ENCODE data around the gene OR8D2. TPM values are rescaled to one million over a fixed set of nuclear protein-coding genes. Genes with fewer than 3 reads are reported as not detected.

The OR8D2 gene
- total and polyA plus RNA-seq, 2 of the 4 experiments (the other 2 are of a cell fraction) = not detected

GRCh38 chr11:124307093-124307492 is 12.9 kb downstream of the OR8D2 start:
- in situ Hi-C loops (cut with MboI; ENCODE audit: low sequenced_read_pairs) (no loop called here), intact Hi-C loops (cut with micrococcal nuclease) (no loop called here), dilution Hi-C loops (cut with HindIII; ENCODE audit: low sequenced_read_pairs, unreplicated experiment) (no loop called here)
- Histone ChIP-seq H3K27ac (ENCODE audit: insufficient read depth, low read length) (no peak overlapping the region), H3K14ac (replicated peaks; ENCODE audit: low read depth, low read length) (no peak overlapping the region), H2BK20ac (ENCODE audit: low read depth, low read length) (no peak overlapping the region), H2BK15ac (ENCODE audit: low read depth, low read length) (no peak overlapping the region), H2BK120ac (ENCODE audit: low read depth, low read length) (no peak overlapping the region), H3K4me1 (ENCODE audit: control insufficient read depth, insufficient read depth, low read length) (peaks cover 3% of the 10 kb centered on the region; the same call in 1 of the 2 replicates), H4K5ac (ENCODE audit: low read depth, low read length) (peak overlapping the region; percentile 31; the same call in 1 of the 2 replicates), H3K36me3 (ENCODE audit: control insufficient read depth, insufficient read depth, low read length) (no peaks in the 10 kb centered on the region), H3K4me3 (ENCODE audit: insufficient read depth, low read depth, low read length) (no peak overlapping the region), H3K4ac (ENCODE audit: low read depth, low read length) (no peak overlapping the region), H3K9me1 (ENCODE audit: insufficient read depth, low read length) (no peaks in the 10 kb centered on the region), H2AK5ac (ENCODE audit: low read depth, low read length) (no peak overlapping the region), H2AK9ac (replicated peaks; ENCODE audit: low read depth, low read length, poor library complexity) (no peak overlapping the region), H3K9ac (ENCODE audit: low read depth, low read length) (no peak overlapping the region), H2AFZ (replicated peaks; ENCODE audit: low read length, poor library complexity) (no peak overlapping the region), H3K9me3 (ENCODE audit: control insufficient read depth, insufficient read depth, low read length) (no peaks in the 10 kb centered on the region), H3K56ac (ENCODE audit: extremely low read depth, insufficient read depth, low read length) (no peak overlapping the region), H3K79me1 (ENCODE audit: low read depth in 1 of 2, low read length in 2 of 2) (no peaks in the 10 kb centered on the region), H4K8ac (ENCODE audit: low read depth in 2 of 2, low read length in 2 of 2) (no peak overlapping the region; a peak in 1 of 4 replicates), H2BK5ac (ENCODE audit: low read depth, low read length, poor library complexity, severe bottlenecking) (no peak overlapping the region), H4K20me1 (ENCODE audit: insufficient read depth, low read length) (no peaks in the 10 kb centered on the region), H3K4me2 (ENCODE audit: low read depth, low read length) (no peak overlapping the region), H3K18ac (ENCODE audit: low read depth, low read length) (peak overlapping the region; percentile 35; the same call in 1 of the 2 replicates), H3K23ac (ENCODE audit: low read depth, low read length) (no peak overlapping the region), H4K91ac (ENCODE audit: insufficient read depth, low read depth, low read length) (no peak overlapping the region), H3K27me3 (ENCODE audit: control insufficient read depth, insufficient read depth, low read length) (no peaks in the 10 kb centered on the region)
- DNase-seq (no peak), ATAC-seq (ENCODE audit: low read depth) (peak; percentile 54)
- POLR2A ChIA-PET (ENCODE audit: unreplicated experiment) = no interaction called here
- no TSS peak for BruUV-seq (replicated peaks)
- CTCF ChIA-PET = interaction anchor here (1.0 to 1.5 kb wide), 2 partner anchors 16 to 230 kb away, joined by 3 read pairs; no protein-coding TSS in a partner anchor
- TF ChIP-seq, protein P1, sequence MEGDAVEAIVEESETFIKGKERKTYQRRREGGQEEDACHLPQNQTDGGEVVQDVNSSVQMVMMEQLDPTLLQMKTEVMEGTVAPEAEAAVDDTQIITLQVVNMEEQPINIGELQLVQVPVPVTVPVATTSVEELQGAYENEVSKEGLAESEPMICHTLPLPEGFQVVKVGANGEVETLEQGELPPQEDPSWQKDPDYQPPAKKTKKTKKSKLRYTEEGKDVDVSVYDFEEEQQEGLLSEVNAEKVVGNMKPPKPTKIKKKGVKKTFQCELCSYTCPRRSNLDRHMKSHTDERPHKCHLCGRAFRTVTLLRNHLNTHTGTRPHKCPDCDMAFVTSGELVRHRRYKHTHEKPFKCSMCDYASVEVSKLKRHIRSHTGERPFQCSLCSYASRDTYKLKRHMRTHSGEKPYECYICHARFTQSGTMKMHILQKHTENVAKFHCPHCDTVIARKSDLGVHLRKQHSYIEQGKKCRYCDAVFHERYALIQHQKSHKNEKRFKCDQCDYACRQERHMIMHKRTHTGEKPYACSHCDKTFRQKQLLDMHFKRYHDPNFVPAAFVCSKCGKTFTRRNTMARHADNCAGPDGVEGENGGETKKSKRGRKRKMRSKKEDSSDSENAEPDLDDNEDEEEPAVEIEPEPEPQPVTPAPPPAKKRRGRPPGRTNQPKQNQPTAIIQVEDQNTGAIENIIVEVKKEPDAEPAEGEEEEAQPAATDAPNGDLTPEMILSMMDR (conservative IDR thresholded peaks at IDR 0.05; ENCODE audit: low read depth, low read length) = no peak
- no peak for TF ChIP-seq SMC3 (IDR thresholded peaks at IDR 0.05; ENCODE audit: low read depth, low read length)
- no peak for TF ChIP-seq BHLHE40 (IDR thresholded peaks at IDR 0.05; ENCODE audit: low read depth, low read length)
- TF ChIP-seq MAFK (IDR thresholded peaks at IDR 0.05; ENCODE audit: low read depth, low read length) = no peak
- TF ChIP-seq MXI1 (IDR thresholded peaks at IDR 0.05; ENCODE audit: borderline replicate concordance, low read depth, low read length) = no peak
- no peak for TF ChIP-seq FOS (IDR thresholded peaks at IDR 0.05; ENCODE audit: low read depth, low read length)
- TF ChIP-seq RFX5 (IDR thresholded peaks at IDR 0.05; ENCODE audit: low read depth, low read length) = no peak
- TF ChIP-seq ELK1 (IDR thresholded peaks at IDR 0.05; ENCODE audit: borderline replicate concordance, low read depth, low read length) = no peak
- no peak for TF ChIP-seq POLR2A (IDR thresholded peaks at IDR 0.05; ENCODE audit: low read depth, low read length)
- no peak for TF ChIP-seq CHD1 (IDR thresholded peaks at IDR 0.05; ENCODE audit: low read depth, low read length)
- no peak for TF ChIP-seq USF2 (IDR thresholded peaks at IDR 0.05; ENCODE audit: low read depth, low read length)
- no peak for TF ChIP-seq CEBPB (IDR thresholded peaks at IDR 0.05; ENCODE audit: low read depth, low read length)
- no peak for TF ChIP-seq MAZ (IDR thresholded peaks at IDR 0.05; ENCODE audit: borderline replicate concordance, low read depth, low read length)
- no peak for TF ChIP-seq RAD21 (IDR thresholded peaks at IDR 0.05; ENCODE audit: low read length)
- TF ChIP-seq RCOR1 (IDR thresholded peaks at IDR 0.05; ENCODE audit: insufficient replicate concordance, low read length) = no peak
- TF ChIP-seq NFE2L2 (IDR thresholded peaks at IDR 0.05; ENCODE audit: low read depth, low read length) = no peak

Data from IMR-90 (cell line).